GM21528 (cell line): ENCODE data around the gene STXBP6.
"Not testable (repeated sequence)": the region's sequence is repeated elsewhere in the genome, so short reads cannot be mapped to it uniquely, and the experiment has no call there.

Experiments
- ATAC-seq: cut with Tn5 transposase; IDR thresholded peaks from one replicate; pipeline ENCODE4 v1.9.1; 2021; ENCODE audit warnings: mild to moderate bottlenecking, moderate library complexity; ENCODE audit not compliant: unreplicated experiment, low FRiP score

STXBP6 gene

GRCh38 chr14:24990773-24991172 lies 59.2 kb downstream of the STXBP6 start:
- ATAC-seq, result no peak

- no peak for ATAC-seq
Observed at GRCh38 chr14:24990050-24990449, 59.9 kb downstream of the STXBP6 start.

GRCh38 chr14:24988760-24989159 lies 61.2 kb downstream of the STXBP6 start:
- ATAC-seq, result no peak

GRCh38 chr14:24986206-24986893 lies 63.6 kb downstream of the STXBP6 start:
- ATAC-seq, result no peak

- no peak for ATAC-seq
Observed at GRCh38 chr14:24984846-24985589, 64.9 kb downstream of the STXBP6 start.

- ATAC-seq, result no peak
Observed at GRCh38 chr14:24982472-24983155, 67.3 kb downstream of the STXBP6 start.

GRCh38 chr14:24979725-24980239 lies 70.2 kb downstream of the STXBP6 start:
- ATAC-seq, result no peak

GRCh38 chr14:24978862-24979724 lies 70.9 kb downstream of the STXBP6 start:
- peak; percentile 93 for ATAC-seq

GRCh38 chr14:24976602-24977001 lies 73.3 kb downstream of the STXBP6 start:
- no peak for ATAC-seq

GRCh38 chr14:24975393-24975792 lies 74.6 kb downstream of the STXBP6 start:
- no peak for ATAC-seq

GRCh38 chr14:24974591-24975374 lies 75.2 kb downstream of the STXBP6 start:
- ATAC-seq, result no peak

GRCh38 chr14:24972844-24973243 lies 77.1 kb downstream of the STXBP6 start:
- no peak for ATAC-seq

GRCh38 chr14:24971255-24971654 lies 78.7 kb downstream of the STXBP6 start:
- no peak for ATAC-seq

- ATAC-seq, result no peak
Observed at GRCh38 chr14:24966579-24966964, 83.4 kb downstream of the STXBP6 start.

GRCh38 chr14:24965934-24966578 lies 83.9 kb downstream of the STXBP6 start:
- no peak for ATAC-seq

GRCh38 chr14:24965578-24965933 lies 84.4 kb downstream of the STXBP6 start:
- ATAC-seq, result no peak

GRCh38 chr14:24964591-24964990 lies 85.4 kb downstream of the STXBP6 start:
- ATAC-seq, result no peak

GRCh38 chr14:24964048-24964447 lies 85.9 kb downstream of the STXBP6 start:
- ATAC-seq, result no peak

GRCh38 chr14:24962118-24962517 lies 87.8 kb downstream of the STXBP6 start:
- ATAC-seq, result not testable (repeated sequence)
